OCI-LY3 (cell line): ENCODE data around the gene MGRN1.

ENCODE experiments used
- H2AFZ ChIP-seq: fragments of 200-600, 300-600 bp; shearing (Covaris generic); 2 replicates; pipeline ENCODE4 v1.6.0; 2014; ENCODE audit warnings: antibody characterized with exemption, low read depth, low read length
- H3K27ac ChIP-seq: fragments of 200-600, 300-600 bp; sonication (generic); 2 replicates; pipeline ENCODE4 v1.5.1; 2014; ENCODE audit warnings: mild to moderate bottlenecking, low read length, moderate library complexity, mixed read lengths
- H3K27me3 ChIP-seq: fragments of 200-600, 300-600 bp; sonication (generic); 2 replicates; pipeline ENCODE4 v1.6.1; 2014; ENCODE audit warnings: low read depth, low read length, mixed read lengths
- H3K36me3 ChIP-seq: fragments of 200-600, 300-600 bp; sonication (generic); replicated peaks from 2 replicates; pipeline ENCODE3; 2014; ENCODE audit warnings: low read depth, low read length, mixed read lengths
- H3K4me1 ChIP-seq: fragments of 300-600, 200-600 bp; sonication (generic); 2 replicates; pipeline ENCODE4 v1.6.1; 2014; ENCODE audit warnings: low read length, mixed read lengths
- H3K4me2 ChIP-seq: fragments of 200-600, 300-600 bp; sonication (generic); 2 replicates; pipeline ENCODE4 v1.6.1; 2014; ENCODE audit warnings: low read length, mixed read lengths
- H3K4me3 ChIP-seq: fragments of 300-600, 200-600 bp; sonication (generic); 2 replicates; pipeline ENCODE4 v1.5.1; 2014; ENCODE audit warnings: antibody characterized with exemption, mild to moderate bottlenecking, low read length, moderate library complexity
- H3K79me2 ChIP-seq: fragments of 300-600, 200-600 bp; shearing (Covaris generic); 2 replicates; pipeline ENCODE4 v1.6.1; 2014; ENCODE audit warnings: mild to moderate bottlenecking, low read length, mixed read lengths
- H3K9ac ChIP-seq: fragments of 300-600, 200-600 bp; shearing (Covaris generic); 2 replicates; pipeline ENCODE4 v1.6.0; 2014; ENCODE audit warnings: mild to moderate bottlenecking, low read length, moderate library complexity
- H3K9me3 ChIP-seq: fragments of 200-600, 300-600 bp; shearing (Covaris generic); 2 replicates; pipeline ENCODE4 v1.6.1; 2014; ENCODE audit warnings: low read length, mixed read lengths; ENCODE audit not compliant: insufficient read depth
- H4K20me1 ChIP-seq: fragments of 200-600, 300-600 bp; sonication (generic); 2 replicates; pipeline ENCODE4 v1.6.1; 2016; ENCODE audit warnings: low read length, mixed read lengths; ENCODE audit not compliant: insufficient read depth
- EZH2phosphoT487 ChIP-seq: fragments of 200-600 bp; shearing (Covaris generic); IDR thresholded peaks from 2 replicates; pipeline ENCODE4 v1.6.1; 2018; ENCODE audit warnings: antibody characterized with exemption, mixed run types, low read depth
- TF ChIP-seq, protein P1 (sequence below): fragments of 200-600, 300-600 bp; sonication (generic); IDR thresholded peaks from 2 replicates; pipeline ENCODE4 v1.5.1; 2014; ENCODE audit warnings: antibody characterized with exemption, low read length, low read depth

Gene MGRN1

DNA sequence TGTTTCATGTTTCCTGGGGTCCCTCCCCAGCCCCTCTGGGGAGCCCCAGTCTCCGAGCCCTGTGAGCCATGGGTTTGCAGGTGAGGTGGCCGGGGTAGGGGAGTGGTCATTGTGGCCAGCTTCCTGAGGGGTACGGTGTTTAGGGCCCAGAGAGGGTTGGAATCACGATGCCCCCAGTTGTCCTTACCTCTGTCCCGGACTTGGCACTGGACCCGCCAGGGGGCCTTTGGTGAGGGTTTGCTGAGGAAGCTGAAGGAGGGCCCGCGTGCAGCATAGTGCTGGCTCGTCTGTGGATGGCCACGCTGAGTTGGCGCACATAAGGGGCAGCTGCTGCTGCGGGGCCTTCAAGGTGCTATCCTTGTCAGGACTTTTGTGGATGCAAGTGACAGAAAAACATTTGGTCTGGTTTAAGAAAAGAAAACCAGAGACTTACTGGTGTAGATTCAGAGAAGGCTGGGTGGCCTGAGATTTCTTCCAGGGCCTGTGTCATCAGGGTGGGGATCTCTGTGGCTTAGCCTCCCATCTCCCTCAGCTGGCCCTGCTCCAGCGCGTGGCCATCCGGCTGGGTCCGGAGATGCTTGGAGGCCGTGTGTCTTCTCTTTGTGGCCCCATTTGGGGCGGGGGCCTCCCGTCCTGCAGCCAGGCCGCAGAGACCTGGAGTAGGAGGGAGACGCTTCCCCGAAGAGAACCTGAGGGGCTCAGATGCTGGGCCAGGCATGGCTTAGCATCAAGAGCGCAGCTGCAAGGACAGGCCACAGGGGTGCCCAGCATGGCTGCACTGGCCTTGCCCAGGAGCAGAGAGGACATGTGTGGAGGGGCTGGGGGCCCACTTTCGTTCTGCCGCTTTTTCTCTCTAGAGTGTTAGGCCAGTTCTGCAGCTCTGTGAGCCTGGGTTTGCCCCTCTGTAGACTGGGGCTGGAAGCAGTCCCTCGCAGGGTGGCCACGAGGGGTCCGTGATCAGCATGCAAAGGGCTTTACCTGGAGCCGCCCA lies 35.0 kb downstream of the MGRN1 start:
- Histone ChIP-seq H3K9ac (no peak overlapping the region), H3K27ac (no peak overlapping the region), H3K4me1 (no peaks in the 10 kb centered on the region)

DNA sequence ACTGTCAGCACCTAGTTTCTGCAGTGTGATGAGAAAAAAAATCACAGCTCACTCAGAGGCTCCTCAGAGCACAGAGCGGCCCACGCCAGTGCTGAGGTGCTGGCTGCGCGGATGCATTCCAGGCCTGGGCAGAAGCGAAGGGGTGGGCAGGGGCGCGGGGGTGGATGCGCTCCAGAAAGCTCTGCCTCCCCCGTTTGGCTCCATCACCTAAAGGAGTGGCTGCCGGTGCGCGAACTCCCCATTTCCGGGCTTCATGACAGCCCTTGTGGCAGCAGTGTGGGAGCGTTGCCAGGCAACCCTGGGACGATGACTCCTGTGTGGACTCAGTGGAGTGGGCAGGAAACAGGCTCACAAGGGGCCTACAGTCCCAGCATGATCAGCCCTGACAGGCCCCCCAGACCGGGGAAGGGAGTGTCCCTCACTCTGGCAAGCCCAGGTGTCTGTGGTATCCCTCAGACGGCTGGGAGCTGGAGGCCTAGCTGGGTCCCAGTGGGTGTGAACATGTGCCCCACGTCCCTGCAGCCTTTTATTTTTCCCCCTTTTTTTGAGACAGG lies 35.9 kb downstream of the MGRN1 start:
- Histone ChIP-seq H4K20me1 (no peaks in the 10 kb centered on the region), H3K9ac (no peak overlapping the region), H3K4me1 (no peaks in the 10 kb centered on the region), H3K4me3 (no peak overlapping the region), H3K36me3 (peaks cover 8% of the 10 kb centered on the region), H3K4me2 (no peak overlapping the region), H2AFZ (no peak overlapping the region), H3K79me2 (no peaks in the 10 kb centered on the region), H3K9me3 (no peaks in the 10 kb centered on the region), H3K27me3 (no peaks in the 10 kb centered on the region), H3K27ac (no peak overlapping the region)
- TF ChIP-seq, protein P1, sequence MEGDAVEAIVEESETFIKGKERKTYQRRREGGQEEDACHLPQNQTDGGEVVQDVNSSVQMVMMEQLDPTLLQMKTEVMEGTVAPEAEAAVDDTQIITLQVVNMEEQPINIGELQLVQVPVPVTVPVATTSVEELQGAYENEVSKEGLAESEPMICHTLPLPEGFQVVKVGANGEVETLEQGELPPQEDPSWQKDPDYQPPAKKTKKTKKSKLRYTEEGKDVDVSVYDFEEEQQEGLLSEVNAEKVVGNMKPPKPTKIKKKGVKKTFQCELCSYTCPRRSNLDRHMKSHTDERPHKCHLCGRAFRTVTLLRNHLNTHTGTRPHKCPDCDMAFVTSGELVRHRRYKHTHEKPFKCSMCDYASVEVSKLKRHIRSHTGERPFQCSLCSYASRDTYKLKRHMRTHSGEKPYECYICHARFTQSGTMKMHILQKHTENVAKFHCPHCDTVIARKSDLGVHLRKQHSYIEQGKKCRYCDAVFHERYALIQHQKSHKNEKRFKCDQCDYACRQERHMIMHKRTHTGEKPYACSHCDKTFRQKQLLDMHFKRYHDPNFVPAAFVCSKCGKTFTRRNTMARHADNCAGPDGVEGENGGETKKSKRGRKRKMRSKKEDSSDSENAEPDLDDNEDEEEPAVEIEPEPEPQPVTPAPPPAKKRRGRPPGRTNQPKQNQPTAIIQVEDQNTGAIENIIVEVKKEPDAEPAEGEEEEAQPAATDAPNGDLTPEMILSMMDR = no peak
- no peak for TF ChIP-seq EZH2phosphoT487

More for the DNA sequence above, 35.0 kb downstream of the MGRN1 start:
- Histone ChIP-seq H3K36me3 (peaks cover 7% of the 10 kb centered on the region), H3K4me3 (no peak overlapping the region), H2AFZ (no peak overlapping the region), H3K4me2 (no peak overlapping the region), H3K79me2 (no peaks in the 10 kb centered on the region), H4K20me1 (no peaks in the 10 kb centered on the region), H3K27me3 (no peaks in the 10 kb centered on the region), H3K9me3 (no peaks in the 10 kb centered on the region)
- TF ChIP-seq, protein P1 = no peak

DNA sequence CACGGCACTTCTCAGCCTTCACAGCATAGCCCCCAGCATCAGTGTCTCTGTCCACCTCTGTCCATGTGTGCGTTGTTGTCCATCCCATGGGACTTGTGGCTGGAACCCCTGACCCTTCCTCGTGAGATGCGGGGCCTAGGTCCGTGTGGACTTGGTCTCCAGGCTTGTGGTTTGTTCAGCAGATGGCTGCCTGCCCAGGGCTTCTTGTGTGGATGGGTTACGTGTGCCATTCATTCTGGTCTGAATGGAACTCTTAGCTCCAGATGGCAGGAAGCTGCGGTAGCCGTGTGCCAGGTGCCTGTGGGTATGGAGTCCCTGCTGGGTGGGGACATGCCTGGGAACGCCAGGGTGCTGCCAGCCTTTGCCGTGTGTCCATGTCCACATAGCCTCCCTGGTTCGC lies 37.0 kb downstream of the MGRN1 start:
- H3K4me2 ChIP-seq = no peak overlapping the region
- no peaks in the 10 kb centered on the region for H3K4me1 ChIP-seq
- H3K27me3 ChIP-seq = no peaks in the 10 kb centered on the region
- TF ChIP-seq EZH2phosphoT487 = no peak
- TF ChIP-seq, protein P1 = no peak
- no peaks in the 10 kb centered on the region for H3K9me3 ChIP-seq
- H3K4me3 ChIP-seq = no peak overlapping the region
- H2AFZ ChIP-seq = no peak overlapping the region
- H3K9ac ChIP-seq = no peak overlapping the region
- peaks cover 7% of the 10 kb centered on the region for H3K36me3 ChIP-seq
- no peak overlapping the region for H3K27ac ChIP-seq
- H4K20me1 ChIP-seq = no peaks in the 10 kb centered on the region
- no peaks in the 10 kb centered on the region for H3K79me2 ChIP-seq

DNA sequence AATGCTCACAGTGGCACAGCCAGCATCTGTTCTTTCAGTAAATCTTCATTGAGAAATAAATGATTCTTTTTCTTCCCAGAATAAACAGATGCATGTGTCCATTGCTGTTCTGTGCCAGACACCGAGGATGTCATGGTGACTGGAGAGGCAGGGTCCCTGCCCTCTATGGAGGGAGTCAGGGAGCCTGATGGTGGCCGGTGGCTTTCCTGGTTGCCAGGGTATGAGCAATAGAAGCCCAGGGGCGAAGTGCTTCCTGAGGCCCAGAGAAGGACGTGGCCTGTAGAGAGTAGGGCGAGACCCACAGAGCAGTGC lies 38.8 kb downstream of the MGRN1 start:
- Histone ChIP-seq H3K4me1 (no peaks in the 10 kb centered on the region), H2AFZ (no peak overlapping the region), H3K4me2 (no peak overlapping the region), H3K27me3 (no peaks in the 10 kb centered on the region), H4K20me1 (no peaks in the 10 kb centered on the region), H3K36me3 (peaks cover 16% of the 10 kb centered on the region), H3K27ac (no peak overlapping the region), H3K4me3 (no peak overlapping the region), H3K9me3 (no peaks in the 10 kb centered on the region), H3K9ac (no peak overlapping the region), H3K79me2 (no peaks in the 10 kb centered on the region)
- TF ChIP-seq EZH2phosphoT487 = no peak
- TF ChIP-seq, protein P1 = no peak
